Inferior parietal cortex (tissue), 1 donor: ENCODE data around the gene TEX22.

Experiments used
- DNase-seq: peaks from one replicate; pipeline ENCODE4 v3.0.0-alpha.2; 2016; ENCODE audit errors: extremely low spot score

Gene TEX22

GRCh38 chr14:105420974-105421674 is 22.8 kb downstream of the TEX22 start:
- DNase-seq = no peak

GRCh38 chr14:105421723-105422615 is 23.6 kb downstream of the TEX22 start:
- no peak for DNase-seq

DNA sequence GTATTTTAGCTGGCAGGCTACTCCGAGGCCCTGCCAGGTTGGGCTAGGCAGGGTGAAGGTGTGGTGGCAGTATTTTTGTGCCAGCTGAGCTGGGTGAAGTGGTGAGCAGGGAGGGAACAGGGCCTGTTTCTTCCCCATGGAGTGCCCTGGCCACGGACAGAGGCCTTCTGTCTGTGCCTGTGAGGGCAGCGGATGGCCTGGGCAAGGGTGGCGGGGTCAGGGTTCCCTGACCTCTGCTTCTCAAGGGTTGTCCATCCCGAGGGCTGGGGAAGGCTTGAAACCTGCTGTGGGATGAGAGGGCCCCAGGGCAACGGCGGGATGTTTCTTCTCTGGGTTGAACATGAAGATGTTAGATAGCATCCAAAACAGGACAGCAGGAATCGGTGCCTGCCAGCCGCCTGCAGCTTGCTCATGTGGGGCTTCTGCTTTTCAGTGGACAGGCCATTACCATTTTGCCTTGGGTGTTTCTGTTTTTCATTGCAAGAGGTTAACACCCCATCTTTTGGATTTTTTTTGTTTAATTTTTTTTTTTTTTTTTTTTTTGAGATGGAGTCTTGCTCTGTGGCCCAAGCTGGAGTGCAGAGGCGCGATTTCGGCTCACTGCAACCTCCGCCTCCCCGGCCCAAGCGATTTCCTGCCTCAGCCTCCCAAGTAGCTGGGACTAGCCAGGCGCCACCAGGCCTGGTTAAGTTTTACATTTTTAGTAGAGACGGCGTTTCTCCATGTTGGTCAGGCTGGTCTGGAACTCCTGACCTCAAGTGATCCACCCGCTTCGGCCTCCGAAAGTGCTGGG is 24.6 kb downstream of the TEX22 start:
- no peak for DNase-seq

GRCh38 chr14:105423488-105424195 is 25.3 kb downstream of the TEX22 start:
- DNase-seq = no peak

DNA sequence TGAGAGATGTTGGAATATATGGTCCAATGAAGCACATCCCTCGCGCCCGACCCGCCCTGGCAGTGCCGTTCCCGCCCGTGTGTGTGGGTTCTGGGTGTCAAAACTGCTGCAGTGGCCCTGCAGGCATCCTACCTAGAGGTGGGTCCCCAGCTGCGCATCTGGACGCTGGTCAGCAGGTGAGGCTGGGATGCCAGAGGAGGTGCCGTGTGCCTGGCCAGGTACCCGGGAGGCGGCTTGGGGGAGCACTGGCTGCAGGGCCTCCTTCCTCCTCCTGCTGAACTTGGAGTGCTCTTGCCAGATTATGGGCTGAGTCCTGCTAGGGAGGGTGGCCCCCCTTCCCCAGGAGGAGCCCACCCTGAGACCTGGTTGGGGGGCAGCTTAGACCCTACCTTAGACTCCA is 26.5 kb downstream of the TEX22 start:
- no peak for DNase-seq

DNA sequence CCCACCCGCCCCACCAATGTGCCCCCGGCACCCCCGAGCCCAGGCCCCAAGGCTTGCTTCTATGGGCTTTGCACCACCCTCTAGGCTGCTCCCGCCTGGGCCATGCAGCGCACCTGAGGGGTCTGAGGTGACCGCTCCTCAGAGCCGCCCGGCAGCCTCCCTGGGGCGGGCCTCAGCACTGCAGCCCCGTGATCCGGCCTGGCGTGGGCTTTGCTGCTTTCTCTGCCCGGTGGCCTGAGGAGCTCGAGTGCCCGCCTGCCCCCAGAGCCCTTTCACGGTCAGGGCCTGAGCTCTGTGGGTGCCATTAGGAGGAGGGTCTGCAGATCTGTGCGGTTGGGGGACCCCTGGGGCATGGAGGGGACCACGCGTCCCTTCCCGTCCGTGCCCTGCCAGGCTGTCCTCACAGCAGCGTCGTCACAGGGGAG is 27.5 kb downstream of the TEX22 start:
- no peak for DNase-seq

GRCh38 chr14:105426416-105427130 is 28.2 kb downstream of the TEX22 start:
- DNase-seq = no peak

DNA sequence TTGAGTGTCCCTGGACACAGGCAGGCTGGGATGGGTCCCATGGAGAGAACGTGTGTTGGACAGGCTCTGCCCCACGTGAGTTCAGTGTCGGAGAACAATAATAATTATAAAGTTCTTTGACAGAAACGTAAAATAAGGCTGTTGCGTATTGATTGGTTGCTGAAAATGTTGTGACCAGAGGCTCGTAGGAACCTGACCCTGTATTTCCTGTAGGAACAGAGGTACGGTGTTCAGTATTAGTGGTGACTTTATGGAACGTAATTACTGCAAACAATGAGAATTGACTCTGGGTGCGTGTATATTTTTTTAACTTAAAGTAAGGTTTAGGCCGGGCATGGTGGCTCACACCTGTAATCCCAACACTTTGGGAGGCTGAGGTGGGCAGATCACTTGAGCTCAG is 29.1 kb downstream of the TEX22 start:
- no peak for DNase-seq

GRCh38 chr14:105427936-105428485 is 29.7 kb downstream of the TEX22 start:
- DNase-seq = no peak

DNA sequence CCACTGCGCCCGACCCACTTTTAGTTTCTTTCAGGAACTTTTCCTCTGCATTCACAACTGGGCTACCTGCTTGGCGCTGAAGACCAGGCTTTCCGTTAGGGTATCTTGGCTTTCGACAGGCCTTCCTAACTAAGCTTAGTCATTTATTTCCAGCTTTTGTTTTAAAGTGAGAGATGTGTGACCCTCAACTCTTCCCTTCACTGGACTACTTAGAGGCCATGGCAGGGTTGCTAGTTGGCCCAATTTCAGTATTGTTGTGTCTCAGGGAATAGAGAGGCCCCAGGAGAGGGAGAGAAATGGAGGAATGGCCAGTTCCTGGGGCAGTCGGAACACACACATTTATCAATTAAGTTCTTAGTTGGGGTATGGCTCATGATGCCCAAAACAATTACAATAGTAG is 31.7 kb downstream of the TEX22 start:
- DNase-seq = no peak

DNA sequence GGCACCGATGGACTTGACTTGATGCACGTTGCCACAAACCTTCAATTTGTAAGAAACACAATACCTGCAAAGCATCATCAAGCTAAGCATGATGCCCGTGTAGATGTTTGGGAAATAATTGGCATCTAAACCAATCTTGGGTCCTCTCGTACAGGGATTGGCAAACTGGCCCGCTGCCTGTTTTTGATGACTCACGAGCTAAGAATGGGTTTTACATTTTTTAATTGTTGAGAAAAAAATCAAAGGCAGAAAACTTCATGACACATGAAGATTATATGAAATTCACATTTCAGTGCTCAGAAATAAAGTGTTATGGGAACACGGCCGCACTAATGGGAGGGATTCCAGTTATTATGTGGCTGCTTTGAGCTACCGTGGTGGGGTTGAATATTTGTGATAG is 32.2 kb downstream of the TEX22 start:
- no peak for DNase-seq

DNA sequence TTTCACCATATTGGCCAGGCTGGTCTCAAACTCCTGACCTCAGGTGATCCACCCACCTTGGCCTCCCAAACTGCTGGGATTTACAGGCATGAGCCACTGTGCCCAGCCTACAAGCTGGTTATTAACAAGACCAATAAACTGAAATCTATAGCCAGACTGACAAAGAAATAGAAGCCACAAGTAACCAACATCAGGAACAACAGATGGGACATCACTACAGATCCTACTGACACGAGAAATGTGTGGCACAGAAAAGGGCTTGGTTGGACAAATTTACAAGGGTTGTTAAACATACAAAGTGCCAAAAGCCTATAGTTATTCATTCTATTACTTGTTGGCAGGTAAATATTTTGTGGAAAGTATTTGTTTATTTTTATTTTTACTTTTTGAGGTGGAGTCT is 32.9 kb downstream of the TEX22 start:
- no peak for DNase-seq

GRCh38 chr14:105432657-105433056 is 34.3 kb downstream of the TEX22 start:
- no peak for DNase-seq

- DNase-seq = no peak
These were observed 34.8 kb downstream of the TEX22 start for GRCh38 chr14:105433161-105433605.

- no peak for DNase-seq
These were observed 38.1 kb downstream of the TEX22 start for GRCh38 chr14:105436402-105436801.

DNA sequence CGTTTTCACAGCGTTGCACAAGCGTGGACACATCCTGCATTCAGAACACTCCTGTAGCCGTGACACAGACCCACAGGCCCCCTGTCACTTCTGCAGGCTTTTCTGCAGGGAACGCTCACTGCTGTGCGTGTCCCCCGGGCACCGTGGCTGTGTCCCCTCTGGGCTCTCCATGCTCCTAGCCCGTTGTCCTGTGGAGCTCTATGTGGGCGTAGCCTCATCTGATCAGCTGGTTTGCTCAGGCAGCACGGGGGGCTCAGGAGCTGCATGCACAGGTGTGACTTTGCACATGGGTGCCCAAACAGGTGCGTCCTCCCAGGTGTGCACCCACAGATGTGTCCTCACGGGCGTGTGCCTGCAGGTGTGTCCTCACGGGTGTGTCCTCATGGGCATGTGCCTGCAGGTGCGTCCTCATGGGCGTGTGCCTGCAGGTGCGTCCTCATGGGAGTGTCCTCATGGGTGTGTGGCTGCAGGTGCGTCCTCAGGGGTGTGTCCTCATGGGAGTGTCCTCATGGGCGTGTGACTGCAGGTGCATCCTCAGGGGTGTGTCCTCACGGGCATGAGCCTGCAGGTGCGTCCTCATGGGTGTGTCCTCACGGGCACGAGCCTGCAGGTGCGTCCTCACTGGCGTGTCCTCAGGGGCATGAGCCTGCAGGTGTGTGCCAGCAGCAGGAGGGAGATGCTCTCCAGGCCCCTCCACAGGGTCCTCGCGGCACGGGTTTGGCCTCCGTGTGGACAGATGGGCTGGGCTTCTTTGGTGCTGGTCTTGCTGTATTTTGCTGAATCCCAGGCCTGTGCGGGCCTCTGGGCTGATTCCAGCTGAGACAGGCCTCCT is 38.8 kb downstream of the TEX22 start:
- no peak for DNase-seq

DNA sequence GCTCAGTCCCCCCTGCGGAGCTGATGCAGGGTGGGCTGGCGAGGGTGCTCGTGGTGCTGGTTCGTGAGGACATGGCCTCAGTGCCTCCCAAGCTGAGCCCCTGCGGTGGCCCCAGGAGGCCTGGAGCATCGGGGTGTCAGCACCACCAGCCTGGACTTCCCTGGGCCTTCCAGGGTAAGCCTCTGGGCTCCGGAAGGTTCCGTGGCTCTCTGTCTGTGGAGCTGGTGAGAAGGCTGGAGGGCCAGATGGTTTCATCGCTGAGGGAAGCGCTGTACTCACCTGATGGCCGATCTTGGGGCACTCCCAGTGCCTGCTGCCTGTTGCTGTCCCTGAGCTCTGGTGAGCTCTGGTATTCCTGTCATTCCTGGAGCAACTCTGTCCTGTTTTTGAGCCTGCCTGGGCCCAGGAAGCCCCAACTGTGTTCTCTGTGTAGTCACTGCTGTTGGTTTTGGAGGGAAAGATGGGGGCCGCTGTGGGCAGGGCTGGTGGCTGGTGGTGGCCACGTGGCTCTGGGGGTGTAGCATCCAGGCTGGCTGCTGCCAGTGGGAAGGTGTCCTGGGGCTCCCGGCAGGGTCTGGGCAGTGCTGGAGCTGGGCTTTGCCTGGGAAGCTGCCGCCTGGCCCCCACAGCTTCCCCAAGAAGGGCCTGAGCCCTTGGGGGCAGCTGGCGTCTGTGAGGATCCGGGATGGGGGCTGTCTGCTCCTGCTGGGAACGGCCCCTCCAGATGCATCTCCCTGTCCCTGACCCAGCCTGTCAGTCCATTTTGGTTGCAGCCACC is 39.6 kb downstream of the TEX22 start:
- no peak for DNase-seq

- DNase-seq = no peak
These were observed 40.8 kb downstream of the TEX22 start for GRCh38 chr14:105439179-105439578.
